UCSD-AML1 (cell line): Measurements from ENCODE around the gene COL21A1.
"Not testable (repeated sequence)": the region's sequence is repeated elsewhere in the genome, so short reads cannot be mapped to it uniquely, and the experiment has no call there.

Experiments used
- DNase-seq: peaks from one replicate; lab custom pipeline; 2025; ENCODE audit not compliant: unreplicated experiment; lab: John Stamatoyannopoulos, UW

COL21A1 gene

GRCh38 chr6:56019973-56020372 lies 227.4 kb downstream of the COL21A1 start:
- DNase-seq, result no peak

DNA sequence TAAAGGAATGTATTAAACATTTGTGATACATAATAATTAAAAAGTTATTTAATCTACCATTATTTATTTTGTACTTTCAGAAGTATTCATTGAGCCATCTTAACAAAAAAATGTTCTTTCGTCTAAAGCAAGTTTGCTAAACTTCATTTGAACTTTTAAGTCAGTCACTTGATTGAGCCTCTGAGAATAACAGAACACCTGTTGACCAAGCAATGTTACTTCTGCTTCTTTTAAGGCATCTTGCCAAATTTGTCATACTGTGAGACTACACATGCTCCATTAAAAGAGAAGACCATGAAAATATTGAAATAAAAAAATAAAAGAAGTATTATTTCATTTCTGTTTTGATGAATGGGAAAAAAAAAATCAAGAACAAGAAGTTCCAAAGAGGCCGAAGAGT lies 230.2 kb downstream of the COL21A1 start:
- no peak for DNase-seq

DNA sequence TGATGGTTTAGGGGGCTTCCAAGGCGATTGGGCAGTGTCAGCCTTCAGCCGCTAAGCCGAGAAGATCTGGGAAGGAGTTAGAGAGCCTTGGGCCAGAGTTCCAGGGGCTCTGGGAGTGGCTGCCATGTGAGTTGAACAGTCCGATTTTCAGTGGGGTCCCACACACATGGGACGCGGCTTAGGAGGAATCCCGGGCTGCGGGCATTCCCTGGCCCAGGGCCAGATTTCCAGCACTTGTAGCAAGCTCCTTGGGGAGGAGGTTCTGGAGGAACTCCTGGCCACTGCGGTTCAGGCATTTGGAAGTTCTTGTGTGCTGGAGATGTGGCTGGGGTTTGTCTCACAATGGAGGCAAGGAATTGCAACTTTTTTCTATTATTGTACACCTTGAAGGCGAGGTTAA lies 233.3 kb downstream of the COL21A1 start:
- DNase-seq, result not testable (repeated sequence)

- DNase-seq, result no peak
Observed at GRCh38 chr6:56009636-56010035, 237.7 kb downstream of the COL21A1 start.
